GM06990 (cell line): Measurements from ENCODE around the gene GPC1.

Experiments used
- DNase-seq: peaks from one replicate; pipeline ENCODE4 v3.0.0-alpha.2; 2011; ENCODE audit not compliant: insufficient read length; ENCODE audit errors: extremely low read depth
- H3K27me3 ChIP-seq: replicated peaks from 2 replicates; pipeline ENCODE4 v1.6.0; 2011; ENCODE audit warnings: low read length; ENCODE audit not compliant: control insufficient read depth, insufficient read depth
- H3K36me3 ChIP-seq: 2 replicates; pipeline ENCODE4 v1.5.1; 2011; ENCODE audit warnings: low read length; ENCODE audit not compliant: control insufficient read depth, insufficient read depth
- H3K4me3 ChIP-seq: replicated peaks from 2 replicates; pipeline ENCODE4 v1.5.1; 2011; ENCODE audit warnings: low read depth, mild to moderate bottlenecking, control low read depth, low read length
- TF ChIP-seq, protein P1 (sequence below): IDR thresholded peaks from 2 replicates; pipeline ENCODE4 v1.5.1; 2011; ENCODE audit warnings: low read length, control low read depth, mild to moderate bottlenecking, inconsistent platforms; ENCODE audit not compliant: insufficient read depth, poor library complexity, severe bottlenecking

The GPC1 gene

GRCh38 chr2:240453461-240454105 lies 18.1 kb downstream of the GPC1 start:
- H3K4me3 ChIP-seq = no peak overlapping the region

DNA sequence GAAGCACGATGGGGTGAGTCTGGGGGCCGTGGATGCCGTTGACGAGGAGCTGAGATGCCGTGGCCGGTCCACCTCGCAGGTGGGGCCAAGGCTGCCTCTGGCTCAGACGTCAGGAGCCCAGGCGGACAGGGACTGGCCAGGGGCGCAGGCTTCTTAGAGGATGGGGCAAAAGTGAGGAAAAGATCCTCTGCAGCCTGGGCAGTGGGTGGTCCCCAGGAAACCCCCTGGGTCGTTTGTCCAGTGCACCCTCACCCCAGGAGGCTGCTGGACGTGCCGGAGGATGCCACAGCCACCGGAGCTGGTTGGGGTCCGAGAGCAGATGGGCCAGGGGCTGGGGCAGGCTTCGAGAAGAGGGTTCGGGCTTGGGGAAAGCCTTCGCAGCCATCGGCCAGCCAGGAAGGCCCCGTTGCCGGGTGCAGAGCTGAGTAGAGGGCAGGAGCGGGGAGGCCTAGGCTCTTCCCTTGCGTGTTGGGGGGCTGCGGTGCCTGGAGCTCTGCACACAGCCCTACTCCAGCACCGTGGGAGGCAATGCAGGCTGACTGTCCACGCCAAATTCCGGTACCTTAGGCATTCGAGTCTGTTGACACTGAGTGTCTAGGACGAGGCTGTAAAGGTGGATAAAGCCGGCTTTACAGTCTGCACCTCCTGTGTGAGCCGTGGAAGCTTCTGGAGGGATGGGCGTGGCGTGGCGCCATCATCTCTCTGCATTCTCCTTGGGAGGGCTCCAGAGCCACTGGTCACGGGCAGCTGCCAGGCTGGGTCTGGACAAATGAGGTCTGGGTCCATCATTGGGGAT lies 18.8 kb downstream of the GPC1 start:
- peaks cover 2% of the 10 kb centered on the region; the same call in 1 of the 2 replicates for H3K27me3 ChIP-seq
- DNase-seq = no peak
- no peak overlapping the region for H3K4me3 ChIP-seq
- TF ChIP-seq, protein P1, sequence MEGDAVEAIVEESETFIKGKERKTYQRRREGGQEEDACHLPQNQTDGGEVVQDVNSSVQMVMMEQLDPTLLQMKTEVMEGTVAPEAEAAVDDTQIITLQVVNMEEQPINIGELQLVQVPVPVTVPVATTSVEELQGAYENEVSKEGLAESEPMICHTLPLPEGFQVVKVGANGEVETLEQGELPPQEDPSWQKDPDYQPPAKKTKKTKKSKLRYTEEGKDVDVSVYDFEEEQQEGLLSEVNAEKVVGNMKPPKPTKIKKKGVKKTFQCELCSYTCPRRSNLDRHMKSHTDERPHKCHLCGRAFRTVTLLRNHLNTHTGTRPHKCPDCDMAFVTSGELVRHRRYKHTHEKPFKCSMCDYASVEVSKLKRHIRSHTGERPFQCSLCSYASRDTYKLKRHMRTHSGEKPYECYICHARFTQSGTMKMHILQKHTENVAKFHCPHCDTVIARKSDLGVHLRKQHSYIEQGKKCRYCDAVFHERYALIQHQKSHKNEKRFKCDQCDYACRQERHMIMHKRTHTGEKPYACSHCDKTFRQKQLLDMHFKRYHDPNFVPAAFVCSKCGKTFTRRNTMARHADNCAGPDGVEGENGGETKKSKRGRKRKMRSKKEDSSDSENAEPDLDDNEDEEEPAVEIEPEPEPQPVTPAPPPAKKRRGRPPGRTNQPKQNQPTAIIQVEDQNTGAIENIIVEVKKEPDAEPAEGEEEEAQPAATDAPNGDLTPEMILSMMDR = no peak
- H3K36me3 ChIP-seq = no peaks in the 10 kb centered on the region

More at GRCh38 chr2:240453461-240454105, 18.1 kb downstream of the GPC1 start:
- TF ChIP-seq, protein P1 = no peak
- H3K27me3 ChIP-seq = peaks cover 2% of the 10 kb centered on the region
- H3K36me3 ChIP-seq = no peaks in the 10 kb centered on the region
- no peak for DNase-seq

DNA sequence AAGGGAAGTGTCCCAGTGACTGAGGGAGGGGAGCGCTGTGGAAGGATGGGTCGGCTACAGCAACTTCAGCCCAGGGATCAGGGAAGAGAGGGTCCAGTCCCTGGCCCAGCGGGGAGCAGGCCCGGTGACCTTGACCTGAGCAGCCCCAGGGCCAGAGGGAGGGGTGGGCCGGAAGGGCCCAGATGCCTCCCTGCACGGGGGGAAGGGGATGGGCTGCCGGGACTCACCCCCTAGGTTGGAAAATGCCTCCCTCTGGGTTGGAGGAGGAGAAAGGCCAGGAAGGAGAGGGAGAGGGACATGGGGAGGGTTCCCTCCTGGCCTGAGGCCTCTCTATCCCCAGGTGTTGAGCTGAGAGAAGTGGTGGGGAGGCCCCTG lies 19.8 kb downstream of the GPC1 start:
- peaks cover 2% of the 10 kb centered on the region; the same call in 1 of the 2 replicates for H3K27me3 ChIP-seq
- no peaks in the 10 kb centered on the region for H3K36me3 ChIP-seq
- TF ChIP-seq, protein P1 = no peak
- no peak overlapping the region for H3K4me3 ChIP-seq
- no peak for DNase-seq

DNA sequence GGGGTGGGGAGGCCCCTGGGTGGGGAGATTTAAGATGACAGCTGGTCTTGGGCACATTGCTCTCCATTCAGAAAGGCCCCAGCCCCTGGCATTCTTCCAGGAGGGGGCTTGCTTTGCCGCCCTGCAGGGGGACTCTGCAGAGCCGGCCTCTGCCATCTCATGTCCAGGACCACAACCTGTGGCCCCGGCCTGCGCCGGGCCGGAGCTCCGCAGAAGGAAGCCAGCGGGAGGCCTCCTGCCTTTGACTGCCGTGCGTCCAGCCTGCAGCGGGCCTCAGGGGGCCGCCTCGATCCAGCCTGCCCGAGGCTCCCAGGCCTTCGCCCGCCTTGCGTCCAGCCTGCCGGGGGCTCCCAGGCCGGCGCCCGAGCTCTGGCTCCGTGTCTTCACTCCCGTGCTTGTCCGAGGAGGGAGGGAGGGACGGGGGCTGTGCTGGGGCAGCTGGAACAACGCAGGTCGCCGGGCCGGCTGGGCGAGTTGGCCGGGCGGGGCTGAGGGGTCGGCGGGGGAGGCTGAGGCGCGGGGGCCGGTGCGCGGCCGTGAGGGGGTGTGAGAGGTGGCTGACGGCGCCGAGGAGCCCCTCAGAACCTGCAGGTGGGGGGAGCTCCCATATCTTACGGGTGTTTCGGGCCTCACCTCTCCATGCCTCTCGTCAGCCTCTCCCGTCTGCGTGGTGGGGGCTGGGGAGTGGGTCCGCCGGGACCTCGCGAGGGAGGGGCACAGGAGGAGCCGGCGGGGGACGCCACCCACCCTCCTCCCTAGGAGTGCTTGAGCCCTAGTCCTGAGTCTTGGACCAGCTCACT lies 20.4 kb downstream of the GPC1 start:
- DNase-seq = no peak
- no peaks in the 10 kb centered on the region for H3K36me3 ChIP-seq
- TF ChIP-seq, protein P1 = no peak
- peaks cover 2% of the 10 kb centered on the region; the same call in 1 of the 2 replicates for H3K27me3 ChIP-seq
- no peak overlapping the region for H3K4me3 ChIP-seq

DNA sequence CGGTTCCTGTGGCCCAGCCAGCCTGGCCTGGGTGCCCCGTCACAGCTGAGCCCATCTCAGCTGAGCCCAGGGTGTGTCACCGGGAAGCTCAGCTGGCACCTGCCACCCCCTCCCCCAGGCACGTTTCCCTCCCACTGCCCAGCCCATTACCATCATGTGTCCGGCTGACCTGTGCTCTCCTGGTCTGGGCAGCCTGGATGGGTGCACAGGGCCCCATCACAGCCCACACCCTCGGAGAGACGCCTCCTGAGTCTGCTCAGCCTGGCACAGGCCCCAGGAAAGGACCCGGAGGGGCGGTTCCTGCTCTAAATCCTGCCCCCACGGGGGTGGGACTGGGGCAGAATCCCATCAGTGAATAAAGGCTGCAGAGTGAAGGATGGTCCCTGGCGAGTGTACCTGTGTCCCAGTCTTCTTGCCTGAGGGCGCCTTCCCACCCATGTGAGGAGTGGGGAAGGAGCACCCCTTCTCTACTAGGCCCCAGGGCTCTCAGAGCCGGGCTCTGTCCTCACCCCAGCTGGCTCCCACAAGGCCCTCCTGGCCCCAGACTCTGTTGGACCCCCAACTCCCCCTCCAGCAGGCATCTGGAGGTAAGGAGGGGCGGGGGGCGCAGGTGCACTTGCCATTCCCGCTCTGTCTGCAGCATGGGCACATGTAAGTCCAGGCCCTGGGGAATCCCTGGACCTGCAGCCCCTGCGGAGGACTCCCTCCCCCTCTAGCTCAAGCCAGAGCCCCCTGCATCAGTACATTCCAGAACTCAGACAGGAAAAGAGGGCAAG lies 21.2 kb downstream of the GPC1 start:
- TF ChIP-seq, protein P1 = no peak
- no peaks in the 10 kb centered on the region for H3K36me3 ChIP-seq
- no peak overlapping the region for H3K4me3 ChIP-seq
- no peak for DNase-seq
- peaks cover 2% of the 10 kb centered on the region; the same call in 1 of the 2 replicates for H3K27me3 ChIP-seq
